Lung (tissue), 12 donors: ENCODE data around the gene ZFR2. TPM values are rescaled to one million over a fixed set of nuclear protein-coding genes. Genes with fewer than 3 reads are reported as not detected.

Source experiments
- ATAC-seq: fragments of 200-7000 bp; cut with Tn5 transposase; one replicate; pipeline ENCODE4 v1.9.1; 2020; ENCODE audit warnings: moderate number of reproducible peaks; ENCODE audit not compliant: insufficient read depth, low FRiP score
- DNase-seq, 3 donors: peaks; one replicate each; pipeline ENCODE4 v3.0.0-alpha.2; 2013 to 2017
- H3K27ac ChIP-seq, 2 donors: one replicate each; pipeline ENCODE4 v1.5.1; 2013; ENCODE audit warnings: mild to moderate bottlenecking in 2 of 2, moderate library complexity in 2 of 2, control low read depth in 1 of 2, inconsistent platforms in 1 of 2, low read depth in 1 of 2, low read length in 1 of 2
- H3K27me3 ChIP-seq, 3 donors: one replicate each; pipeline ENCODE4 v1.5.1; 2013; ENCODE audit warnings: low read length in 2 of 3; ENCODE audit not compliant: control insufficient read depth in 3 of 3, insufficient read depth in 3 of 3
- H3K36me3 ChIP-seq, 4 donors: one replicate each; pipeline ENCODE4 v1.5.1; 2013; ENCODE audit warnings: low read length in 4 of 4, mild to moderate bottlenecking in 1 of 4, moderate library complexity in 1 of 4; ENCODE audit not compliant: control insufficient read depth in 4 of 4, insufficient read depth in 4 of 4
- H3K4me1 ChIP-seq, 5 donors: one replicate each; pipeline ENCODE4 v1.5.1; 2013; ENCODE audit warnings: low read length in 5 of 5, mild to moderate bottlenecking in 2 of 5, moderate library complexity in 1 of 5; ENCODE audit not compliant: control insufficient read depth in 5 of 5, insufficient read depth in 5 of 5
- H3K4me3 ChIP-seq: one replicate; pipeline ENCODE4 v1.5.1; 2013; ENCODE audit warnings: mild to moderate bottlenecking, control low read depth, moderate library complexity
- H3K9ac ChIP-seq, 2 donors: one replicate each; pipeline ENCODE4 v1.5.1; 2013; ENCODE audit warnings: low read length in 2 of 2, control low read depth in 1 of 2; ENCODE audit not compliant: insufficient read depth in 1 of 2
- H3K9me3 ChIP-seq, 4 donors: one replicate each; pipeline ENCODE4 v1.5.1; 2013; ENCODE audit warnings: low read length in 3 of 4, mild to moderate bottlenecking in 1 of 4, moderate library complexity in 1 of 4; ENCODE audit not compliant: control insufficient read depth in 4 of 4, insufficient read depth in 3 of 4
- WGBS, 2 donors: extraction: QIAGEN DNeasy Blood & Tissue Kit; methylation state at CpG; one replicate each; pipeline ENCODE4 v1.1.7; 2013; 5-methylcytosine and 5-hydroxymethylcytosine counted together
- polyA plus RNA-seq, 2 donors: library from polyadenylated mRNA; stranded (reverse); fragments of 200-250 nt; gene quantifications; one replicate each; pipeline ENCODE4 v1.2.1, GENCODE V29; 2013
- total RNA-seq, 2 donors: library from RNA; depleted of rRNA in 1 of 2; stranded (reverse); fragments of >200 nt in 1 of 2; gene quantifications; one replicate each; pipeline ENCODE4 v1.2.1, GENCODE V29; 2014 to 2021
- TF ChIP-seq, protein P1 (sequence below): IDR thresholded peaks from 2 replicates; pipeline ENCODE4 v1.5.1; 2012; ENCODE audit warnings: mild to moderate bottlenecking; ENCODE audit errors: control extremely low read depth, extremely low read depth
- donor health status: control.
- donor health status: control.
- donor health status: Bipolar disorder and iron deficiency.
- donor health status: healthy.
- donor health status: DM: yes; HTN: yes; CAD: no.

ZFR2 gene
- total and polyA plus RNA-seq, 4 donors, result 0.05 to 0.34 (median 0.19) TPM

DNA sequence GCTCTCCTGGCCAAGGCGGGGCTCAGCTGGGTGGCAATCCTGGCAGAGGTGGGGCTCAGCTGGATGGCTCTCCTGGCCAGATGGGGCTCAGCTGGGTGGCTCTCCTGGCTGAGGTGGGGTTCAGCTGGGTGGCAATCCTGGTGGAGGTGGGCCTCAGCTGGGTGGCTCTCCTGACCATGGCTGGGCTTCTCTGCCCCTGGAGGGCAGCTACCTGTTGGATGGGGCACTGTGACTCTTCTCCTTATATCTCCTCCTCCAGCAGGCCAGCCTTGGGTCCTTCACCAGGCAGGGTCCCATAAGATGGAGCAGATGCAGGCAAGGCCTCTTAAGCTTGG, 16.7 kb downstream of the ZFR2 start:
- Histone ChIP-seq H3K9me3 (peaks cover 0 to 31% (median 3%) of the 10 kb centered on the region in 4 donors), H3K36me3 (no peaks in the 10 kb centered on the region), H3K9ac (no peak overlapping the region), H3K27ac (no peak overlapping the region), H3K4me1 (no peaks in the 10 kb centered on the region), H3K27me3 (no peaks in the 10 kb centered on the region), H3K4me3 (no peak overlapping the region)
- DNase-seq (no peak), ATAC-seq (no peak)
- 94 to 100% methylated on average over 1 of the region's 1 CpG for WGBS, 2 donors
- TF ChIP-seq, protein P1, sequence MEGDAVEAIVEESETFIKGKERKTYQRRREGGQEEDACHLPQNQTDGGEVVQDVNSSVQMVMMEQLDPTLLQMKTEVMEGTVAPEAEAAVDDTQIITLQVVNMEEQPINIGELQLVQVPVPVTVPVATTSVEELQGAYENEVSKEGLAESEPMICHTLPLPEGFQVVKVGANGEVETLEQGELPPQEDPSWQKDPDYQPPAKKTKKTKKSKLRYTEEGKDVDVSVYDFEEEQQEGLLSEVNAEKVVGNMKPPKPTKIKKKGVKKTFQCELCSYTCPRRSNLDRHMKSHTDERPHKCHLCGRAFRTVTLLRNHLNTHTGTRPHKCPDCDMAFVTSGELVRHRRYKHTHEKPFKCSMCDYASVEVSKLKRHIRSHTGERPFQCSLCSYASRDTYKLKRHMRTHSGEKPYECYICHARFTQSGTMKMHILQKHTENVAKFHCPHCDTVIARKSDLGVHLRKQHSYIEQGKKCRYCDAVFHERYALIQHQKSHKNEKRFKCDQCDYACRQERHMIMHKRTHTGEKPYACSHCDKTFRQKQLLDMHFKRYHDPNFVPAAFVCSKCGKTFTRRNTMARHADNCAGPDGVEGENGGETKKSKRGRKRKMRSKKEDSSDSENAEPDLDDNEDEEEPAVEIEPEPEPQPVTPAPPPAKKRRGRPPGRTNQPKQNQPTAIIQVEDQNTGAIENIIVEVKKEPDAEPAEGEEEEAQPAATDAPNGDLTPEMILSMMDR, result no peak

- TF ChIP-seq, protein P1, result no peak
- WGBS, 2 donors, result 92 to 94% methylated on average over 11 of the region's 11 CpGs
- Histone ChIP-seq H3K27ac (no peak overlapping the region), H3K9me3 (peaks cover 0 to 34% (median 3%) of the 10 kb centered on the region in 4 donors), H3K4me3 (no peak overlapping the region), H3K36me3 (no peaks in the 10 kb centered on the region), H3K4me1 (no peaks in the 10 kb centered on the region), H3K9ac (no peak overlapping the region), H3K27me3 (no peaks in the 10 kb centered on the region)
- ATAC-seq, result no peak
- DNase-seq, result no peak
Observed at GRCh38 chr19:3851254-3852176, 17.3 kb downstream of the ZFR2 start.

- ATAC-seq (no peak), DNase-seq (no peak)
- H3K27me3 ChIP-seq, result no peaks in the 10 kb centered on the region
- H3K4me1 ChIP-seq, result no peaks in the 10 kb centered on the region
- no peak overlapping the region for H3K9ac ChIP-seq
- no peak overlapping the region for H3K4me3 ChIP-seq
- H3K27ac ChIP-seq, result no peak overlapping the region
- 85 to 92% methylated on average over 6 of the region's 6 CpGs for WGBS, 2 donors
- peaks cover 0 to 32% (median 3%) of the 10 kb centered on the region in 4 donors for H3K9me3 ChIP-seq
- TF ChIP-seq, protein P1, result no peak
- no peaks in the 10 kb centered on the region for H3K36me3 ChIP-seq
Observed at GRCh38 chr19:3850320-3850972, 18.4 kb downstream of the ZFR2 start.
